Neuronal stem cell (in vitro differentiated cells): Measurements from ENCODE around the gene CDKL1.

Experiments used
- DNase-seq: peaks from one replicate; pipeline ENCODE4 v3.0.0-alpha.2; 2013; ENCODE audit warnings: low spot score
- H2AFZ ChIP-seq: one replicate; pipeline ENCODE4 v1.6.1; 2013; ENCODE audit warnings: mild to moderate bottlenecking, low read length, inconsistent platforms
- H2AK5ac ChIP-seq: 2 replicates; pipeline ENCODE4 v1.6.1; 2013; ENCODE audit warnings: low read depth, mild to moderate bottlenecking, inconsistent platforms, low read length, moderate library complexity, mixed read lengths
- H2BK120ac ChIP-seq: 2 replicates; pipeline ENCODE4 v1.6.1; 2013; ENCODE audit warnings: low read depth, mild to moderate bottlenecking, inconsistent platforms, low read length, moderate library complexity, mixed read lengths
- H2BK12ac ChIP-seq: one replicate; pipeline ENCODE4 v1.6.1; 2013; ENCODE audit warnings: low read length, inconsistent platforms
- H2BK15ac ChIP-seq: 2 replicates; pipeline ENCODE4 v1.6.1; 2013; ENCODE audit warnings: mild to moderate bottlenecking, low read length, inconsistent platforms, mixed read lengths
- H2BK5ac ChIP-seq: one replicate; pipeline ENCODE4 v1.6.1; 2013; ENCODE audit warnings: inconsistent platforms, mild to moderate bottlenecking, low read length, moderate library complexity
- H3K14ac ChIP-seq: one replicate; pipeline ENCODE4 v1.6.1; 2013; ENCODE audit warnings: low read length, inconsistent platforms
- H3K18ac ChIP-seq: 2 replicates; pipeline ENCODE4 v1.6.1; 2013; ENCODE audit warnings: low read length, inconsistent platforms
- H3K23ac ChIP-seq: 2 replicates; pipeline ENCODE4 v1.6.1; 2013; ENCODE audit warnings: low read depth, mild to moderate bottlenecking, mixed read lengths, low read length, inconsistent platforms; ENCODE audit not compliant: poor library complexity
- H3K27ac ChIP-seq: replicated peaks from 3 replicates; pipeline ENCODE4 v1.5.1; 2013; ENCODE audit warnings: low read length, inconsistent platforms
- H3K27me3 ChIP-seq, 3 experiments: 2 replicates each; pipeline ENCODE4 v1.6.1; 2013; ENCODE audit warnings: low read length in 3 of 3, mild to moderate bottlenecking in 2 of 3, inconsistent platforms in 1 of 3, low read depth in 1 of 3, mixed read lengths in 1 of 3, moderate library complexity in 1 of 3; ENCODE audit not compliant: control insufficient read depth in 3 of 3, insufficient read depth in 3 of 3
- H3K36me3 ChIP-seq, 2 donors: replicated peaks in 1 of 2; 2 replicates each; pipeline ENCODE4 v1.6.1; 2013; ENCODE audit warnings: low read length in 2 of 2; ENCODE audit not compliant: control insufficient read depth in 2 of 2, insufficient read depth in 2 of 2
- H3K4ac ChIP-seq: 2 replicates; pipeline ENCODE4 v1.6.1; 2013; ENCODE audit warnings: inconsistent platforms, mild to moderate bottlenecking, low read length, moderate library complexity
- H3K4me1 ChIP-seq, 2 donors: 1 replicate in 1 of 2; 2 replicates in 1 of 2; pipeline ENCODE4 v1.6.1; 2013; ENCODE audit warnings: low read length in 2 of 2, low read depth in 1 of 2; ENCODE audit not compliant: control insufficient read depth in 2 of 2, insufficient read depth in 1 of 2
- H3K4me2 ChIP-seq: one replicate; pipeline ENCODE4 v1.6.1; 2013; ENCODE audit warnings: mild to moderate bottlenecking, low read length, inconsistent platforms; ENCODE audit not compliant: insufficient read depth, poor library complexity, severe bottlenecking
- H3K4me3 ChIP-seq, 2 donors: 2 replicates each; pipeline ENCODE4 v1.5.1; 2013; ENCODE audit warnings: low read length in 2 of 2, mild to moderate bottlenecking in 2 of 2, inconsistent platforms in 1 of 2, moderate library complexity in 1 of 2
- H3K79me1 ChIP-seq: one replicate; pipeline ENCODE4 v1.6.1; 2013; ENCODE audit warnings: low read depth, mild to moderate bottlenecking, inconsistent platforms, low read length, moderate library complexity
- H3K9ac ChIP-seq: one replicate; pipeline ENCODE4 v1.6.1; 2013; ENCODE audit warnings: mild to moderate bottlenecking, low read depth, low read length, inconsistent platforms; ENCODE audit not compliant: poor library complexity
- H3K9me3 ChIP-seq, 2 donors: replicated peaks in 1 of 2; 2 replicates each; pipeline versions ENCODE3 to v1.6.1; 2013; ENCODE audit warnings: low read length in 2 of 2, mild to moderate bottlenecking in 2 of 2, inconsistent platforms in 1 of 2, low read depth in 1 of 2, mixed read lengths in 1 of 2, moderate library complexity in 1 of 2; ENCODE audit not compliant: control insufficient read depth in 2 of 2, insufficient read depth in 1 of 2
- H4K8ac ChIP-seq: one replicate; pipeline ENCODE4 v1.6.1; 2013; ENCODE audit warnings: low read depth, mild to moderate bottlenecking, inconsistent platforms, low read length, moderate library complexity
- H4K91ac ChIP-seq: one replicate; pipeline ENCODE4 v1.6.1; 2013; ENCODE audit warnings: low read length, low read depth, mild to moderate bottlenecking, inconsistent platforms; ENCODE audit not compliant: poor library complexity
- WGBS, 2 donors: extraction: QIAGEN DNeasy Blood & Tissue Kit; methylation state at CpG; one replicate each; pipeline ENCODE4 v1.1.7; 2013; ENCODE audit warnings: missing lambda C conversion rate in 2 of 2, mixed read lengths in 1 of 2; ENCODE audit not compliant: insufficient read length in 2 of 2, insufficient replicate concordance in 1 of 2; ENCODE audit errors: extremely low coverage in 2 of 2; 5-methylcytosine and 5-hydroxymethylcytosine counted together

Gene CDKL1

DNA sequence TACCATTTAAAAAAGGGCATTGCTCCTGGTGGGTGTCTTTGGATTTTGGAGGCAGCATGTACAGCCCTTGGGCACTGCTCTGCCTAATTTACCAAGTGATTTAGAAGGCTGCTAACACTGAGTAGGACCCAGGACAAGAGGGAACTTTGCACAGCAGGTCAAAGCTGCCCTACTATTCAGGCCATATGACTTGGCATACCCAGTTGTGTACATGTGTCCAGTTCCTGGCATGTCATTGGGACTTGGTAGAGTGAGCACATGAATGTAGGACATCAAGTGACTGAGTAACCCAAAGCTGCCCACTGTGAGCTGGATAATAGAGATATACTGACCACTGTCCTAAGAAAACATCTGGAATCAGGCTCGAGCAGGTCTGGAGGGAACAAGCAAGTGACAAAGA, 15.7 kb downstream of the CDKL1 start:
- H3K18ac ChIP-seq, result no peak overlapping the region
- H2BK12ac ChIP-seq, result no peak overlapping the region
- no peak overlapping the region for H2BK5ac ChIP-seq
- no peak for DNase-seq
- H3K4me1 ChIP-seq, result peaks cover 0 to 10% of the 10 kb centered on the region in 2 donors
- no peak overlapping the region for H3K9ac ChIP-seq
- no peak overlapping the region for H2AK5ac ChIP-seq
- H2BK15ac ChIP-seq, result no peak overlapping the region
- no peaks in the 10 kb centered on the region for H3K27me3 ChIP-seq
- no peak overlapping the region for H3K23ac ChIP-seq
- no peak overlapping the region for H3K27ac ChIP-seq
- no peak overlapping the region for H3K4ac ChIP-seq
- no peak overlapping the region for H3K4me2 ChIP-seq
- no peak overlapping the region for H4K91ac ChIP-seq
- no peak overlapping the region for H3K14ac ChIP-seq
- WGBS, 2 donors, result no CpG with 5 or more reads among the region's 1 CpG
- no peaks in the 10 kb centered on the region for H3K36me3 ChIP-seq
- H2AFZ ChIP-seq, result no peak overlapping the region
- H2BK120ac ChIP-seq, result no peak overlapping the region
- no peak overlapping the region for H4K8ac ChIP-seq
- H3K4me3 ChIP-seq, result peak overlapping the region in 1 of 2 donors; percentile 36
- no peaks in the 10 kb centered on the region for H3K9me3 ChIP-seq
- no peaks in the 10 kb centered on the region for H3K79me1 ChIP-seq

DNA sequence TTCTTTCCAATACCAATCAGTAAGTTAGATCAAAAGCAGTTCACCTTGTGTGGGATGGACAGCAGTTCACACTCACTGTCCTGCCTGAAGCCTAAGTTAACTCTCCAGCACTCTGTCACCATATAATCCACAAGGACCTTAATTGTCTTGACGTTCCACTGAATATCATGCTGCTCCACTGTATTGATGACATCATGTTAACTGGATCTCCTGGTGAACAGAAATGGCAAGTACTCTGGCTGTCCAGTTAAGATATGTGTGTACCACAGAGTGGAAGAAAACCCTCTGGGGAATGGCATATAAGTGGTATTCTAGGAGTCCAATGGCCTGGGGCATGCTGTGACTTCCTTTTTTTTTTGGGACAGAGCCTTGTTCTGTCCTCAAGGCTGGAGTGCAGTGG, 16.2 kb downstream of the CDKL1 start:
- Histone ChIP-seq H3K4me1 (peaks cover 0 to 10% of the 10 kb centered on the region in 2 donors), H2BK15ac (no peak overlapping the region), H3K18ac (no peak overlapping the region), H2BK12ac (no peak overlapping the region), H3K4me2 (no peak overlapping the region), H4K91ac (no peak overlapping the region), H3K9ac (no peak overlapping the region), H3K14ac (no peak overlapping the region), H2AK5ac (no peak overlapping the region), H3K23ac (no peak overlapping the region), H3K36me3 (no peaks in the 10 kb centered on the region), H4K8ac (no peak overlapping the region), H2BK5ac (no peak overlapping the region), H3K79me1 (no peaks in the 10 kb centered on the region), H2AFZ (no peak overlapping the region), H3K4ac (no peak overlapping the region), H3K27ac (no peak overlapping the region), H3K9me3 (no peaks in the 10 kb centered on the region), H2BK120ac (no peak overlapping the region), H3K4me3 (no peak overlapping the region), H3K27me3 (no peaks in the 10 kb centered on the region)
- no CpG with 5 or more reads among the region's 1 CpG for WGBS, 2 donors
- no peak for DNase-seq

DNA sequence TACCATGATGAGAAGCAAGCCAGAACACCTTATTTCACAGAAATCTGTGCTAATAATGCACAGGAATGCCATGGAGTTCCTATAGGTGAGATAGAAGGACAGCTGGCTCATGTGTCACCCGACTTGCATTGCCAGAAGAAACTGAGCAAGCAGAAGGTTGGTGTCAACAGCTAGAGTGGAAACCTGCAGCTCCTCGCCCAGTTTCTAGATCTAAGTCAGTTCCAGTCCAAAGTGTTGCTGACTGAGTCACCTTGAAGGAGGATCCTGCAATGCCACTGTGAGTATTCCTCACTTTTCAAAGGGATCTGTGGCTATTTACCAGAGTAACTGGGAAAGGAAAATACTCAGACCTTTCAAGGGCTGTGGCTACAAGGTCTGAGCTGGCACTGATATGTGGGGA, 17.1 kb downstream of the CDKL1 start:
- no peak overlapping the region for H3K23ac ChIP-seq
- WGBS, 2 donors, result no CpG with 5 or more reads among the region's 2 CpGs
- H3K4me3 ChIP-seq, result no peak overlapping the region
- no peak overlapping the region for H3K9ac ChIP-seq
- no peak overlapping the region for H2AK5ac ChIP-seq
- no peak overlapping the region for H2BK12ac ChIP-seq
- H2BK5ac ChIP-seq, result no peak overlapping the region
- H2BK15ac ChIP-seq, result no peak overlapping the region
- no peak overlapping the region for H3K4me2 ChIP-seq
- no peaks in the 10 kb centered on the region for H3K36me3 ChIP-seq
- H3K27me3 ChIP-seq, result no peaks in the 10 kb centered on the region
- no peaks in the 10 kb centered on the region for H3K79me1 ChIP-seq
- no peak overlapping the region for H3K18ac ChIP-seq
- no peak for DNase-seq
- H3K27ac ChIP-seq, result no peak overlapping the region
- no peaks in the 10 kb centered on the region for H3K9me3 ChIP-seq
- H3K4ac ChIP-seq, result no peak overlapping the region
- no peak overlapping the region for H2AFZ ChIP-seq
- no peak overlapping the region for H3K14ac ChIP-seq
- no peak overlapping the region for H2BK120ac ChIP-seq
- no peak overlapping the region for H4K91ac ChIP-seq
- peaks cover 0 to 10% of the 10 kb centered on the region in 2 donors for H3K4me1 ChIP-seq
- no peak overlapping the region for H4K8ac ChIP-seq

DNA sequence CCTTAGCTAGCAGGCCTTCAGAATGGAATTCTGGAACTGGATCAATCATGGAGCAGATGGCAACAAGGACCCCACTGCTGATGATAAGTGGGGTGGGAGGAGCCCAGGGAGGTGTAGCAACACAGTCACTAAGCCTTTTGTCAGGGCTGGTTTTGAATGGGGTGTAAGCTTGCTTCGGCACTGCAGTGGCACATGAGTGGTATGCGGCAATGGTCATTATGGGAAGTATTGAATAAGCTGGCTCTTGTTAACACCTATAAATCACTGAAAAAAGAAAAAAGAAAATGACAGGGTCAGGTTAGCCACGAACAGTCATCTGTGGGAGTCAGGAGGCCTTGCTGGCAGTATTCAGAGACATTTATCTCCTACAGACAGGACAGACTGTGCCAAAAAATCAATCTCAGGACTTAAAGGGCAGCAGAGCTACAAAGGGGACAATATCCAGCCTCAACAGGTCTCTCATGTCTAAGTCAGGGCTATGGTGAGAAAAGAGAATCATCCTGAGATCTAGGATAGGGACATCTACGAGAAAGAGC, 19.1 kb downstream of the CDKL1 start:
- H3K18ac ChIP-seq, result no peak overlapping the region
- no peak overlapping the region for H2BK12ac ChIP-seq
- H2BK15ac ChIP-seq, result no peak overlapping the region
- H4K8ac ChIP-seq, result no peak overlapping the region
- H3K4me1 ChIP-seq, result peaks cover 0 to 10% of the 10 kb centered on the region in 2 donors
- H3K4ac ChIP-seq, result no peak overlapping the region
- H4K91ac ChIP-seq, result no peak overlapping the region
- H3K4me3 ChIP-seq, result no peak overlapping the region
- H2AFZ ChIP-seq, result no peak overlapping the region
- DNase-seq, result no peak
- no peaks in the 10 kb centered on the region for H3K27me3 ChIP-seq
- H3K14ac ChIP-seq, result no peak overlapping the region
- no peaks in the 10 kb centered on the region for H3K9me3 ChIP-seq
- H3K9ac ChIP-seq, result no peak overlapping the region
- H3K36me3 ChIP-seq, result no peaks in the 10 kb centered on the region
- H2BK5ac ChIP-seq, result no peak overlapping the region
- H3K23ac ChIP-seq, result no peak overlapping the region
- no peak overlapping the region for H3K27ac ChIP-seq
- no peak overlapping the region for H3K4me2 ChIP-seq
- H2BK120ac ChIP-seq, result no peak overlapping the region
- WGBS, 2 donors, result no CpG with 5 or more reads among the region's 4 CpGs
- H3K79me1 ChIP-seq, result no peaks in the 10 kb centered on the region
- H2AK5ac ChIP-seq, result no peak overlapping the region
